Measurements from ENCODE around the gene CDC37L1.

DNA sequence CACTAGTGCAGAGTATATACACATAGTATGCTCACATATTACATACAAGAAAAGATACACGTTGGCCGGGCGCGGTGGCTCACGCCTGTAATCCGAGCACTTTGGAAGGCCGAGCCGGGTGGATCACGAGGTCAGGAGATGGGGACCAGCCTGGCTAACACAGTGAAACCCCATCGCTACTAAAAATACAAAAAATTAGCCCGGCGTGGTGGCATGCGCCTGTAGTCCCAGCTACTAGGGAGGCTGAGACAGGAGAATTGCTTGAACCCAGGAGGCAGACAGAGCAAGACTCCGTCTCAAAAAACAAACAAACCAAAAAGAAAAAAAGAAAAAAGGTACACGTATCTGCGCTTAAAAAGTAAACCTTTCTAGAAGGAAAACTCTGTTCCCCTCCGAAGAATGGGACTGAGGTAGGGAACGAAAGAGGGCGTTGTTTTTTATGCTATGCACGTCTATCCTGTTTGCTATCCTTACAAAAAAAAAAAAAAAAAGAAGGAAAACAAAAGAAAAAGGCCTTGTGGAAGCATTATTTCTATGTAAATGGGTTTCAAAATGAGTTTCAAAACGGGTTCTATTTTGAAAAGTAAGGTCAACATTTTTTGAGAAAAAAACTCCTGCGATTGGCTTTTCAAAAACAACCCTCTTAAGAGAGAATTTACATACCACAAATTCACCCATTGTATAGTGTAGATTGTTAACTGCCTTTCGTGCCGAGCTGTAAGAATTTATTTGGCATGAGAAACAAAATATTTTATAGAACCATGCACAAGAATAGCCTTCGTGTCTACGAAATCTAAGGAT, 60.4 kb downstream of the CDC37L1 start:
- TF ChIP-seq, protein P1, sequence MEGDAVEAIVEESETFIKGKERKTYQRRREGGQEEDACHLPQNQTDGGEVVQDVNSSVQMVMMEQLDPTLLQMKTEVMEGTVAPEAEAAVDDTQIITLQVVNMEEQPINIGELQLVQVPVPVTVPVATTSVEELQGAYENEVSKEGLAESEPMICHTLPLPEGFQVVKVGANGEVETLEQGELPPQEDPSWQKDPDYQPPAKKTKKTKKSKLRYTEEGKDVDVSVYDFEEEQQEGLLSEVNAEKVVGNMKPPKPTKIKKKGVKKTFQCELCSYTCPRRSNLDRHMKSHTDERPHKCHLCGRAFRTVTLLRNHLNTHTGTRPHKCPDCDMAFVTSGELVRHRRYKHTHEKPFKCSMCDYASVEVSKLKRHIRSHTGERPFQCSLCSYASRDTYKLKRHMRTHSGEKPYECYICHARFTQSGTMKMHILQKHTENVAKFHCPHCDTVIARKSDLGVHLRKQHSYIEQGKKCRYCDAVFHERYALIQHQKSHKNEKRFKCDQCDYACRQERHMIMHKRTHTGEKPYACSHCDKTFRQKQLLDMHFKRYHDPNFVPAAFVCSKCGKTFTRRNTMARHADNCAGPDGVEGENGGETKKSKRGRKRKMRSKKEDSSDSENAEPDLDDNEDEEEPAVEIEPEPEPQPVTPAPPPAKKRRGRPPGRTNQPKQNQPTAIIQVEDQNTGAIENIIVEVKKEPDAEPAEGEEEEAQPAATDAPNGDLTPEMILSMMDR (IDR thresholded peaks at IDR 0.05), result no peak
- TF ChIP-seq POLR2A (IDR thresholded peaks at IDR 0.05), result no peak
